Daoy (cell line): ENCODE data around the gene SRP9. TPM values are rescaled to one million over a fixed set of nuclear protein-coding genes. Genes with fewer than 3 reads are reported as not detected.
"Not testable (repeated sequence)": the region's sequence is repeated elsewhere in the genome, so short reads cannot be mapped to it uniquely, and the experiment has no call there.

Source experiments
- DNase-seq: peaks from one replicate; pipeline ENCODE4 v3.0.0-alpha.2; 2015; ENCODE audit warnings: low read depth
- total RNA-seq: library from RNA; depleted of rRNA; stranded (reverse); fragments of >200 nt; shearing (Covaris generic); gene quantifications from 2 replicates; pipeline ENCODE4 v1.2.3, GENCODE V29; 2014

The SRP9 gene
- total RNA-seq, 1 experiment from 2014 or later = 363 TPM

DNA sequence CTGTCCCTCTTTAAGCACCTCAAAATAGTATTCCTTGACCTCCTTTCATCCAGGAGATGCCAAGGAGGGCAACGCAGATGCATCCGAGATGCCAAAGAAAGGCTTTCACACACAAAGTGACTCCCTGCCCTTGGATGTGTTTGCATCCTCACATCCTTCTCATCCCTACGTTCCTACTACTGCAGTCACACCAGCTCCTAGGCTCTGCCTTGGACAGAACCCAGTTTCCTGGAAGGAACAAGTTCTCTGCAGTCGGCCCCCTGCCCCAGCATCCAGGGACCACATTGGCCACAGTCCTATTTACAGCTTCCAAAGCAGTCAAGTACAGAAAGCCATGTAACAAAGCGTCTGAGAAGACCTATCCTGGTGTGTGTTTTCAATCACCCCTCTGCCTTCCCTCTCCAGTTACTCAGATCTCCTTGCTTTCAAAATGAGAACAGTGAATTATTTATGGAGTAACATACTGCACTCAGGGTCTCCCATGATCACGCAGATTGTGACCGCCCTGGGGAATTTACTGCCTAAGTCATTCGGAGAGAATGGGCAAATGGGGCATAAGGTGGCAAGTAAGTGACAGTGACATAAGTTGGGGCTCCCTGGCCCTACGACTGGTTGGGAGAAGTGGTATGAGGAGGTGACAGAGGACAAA is 21.8 kb upstream of the SRP9 start:
- no peak for DNase-seq

DNA sequence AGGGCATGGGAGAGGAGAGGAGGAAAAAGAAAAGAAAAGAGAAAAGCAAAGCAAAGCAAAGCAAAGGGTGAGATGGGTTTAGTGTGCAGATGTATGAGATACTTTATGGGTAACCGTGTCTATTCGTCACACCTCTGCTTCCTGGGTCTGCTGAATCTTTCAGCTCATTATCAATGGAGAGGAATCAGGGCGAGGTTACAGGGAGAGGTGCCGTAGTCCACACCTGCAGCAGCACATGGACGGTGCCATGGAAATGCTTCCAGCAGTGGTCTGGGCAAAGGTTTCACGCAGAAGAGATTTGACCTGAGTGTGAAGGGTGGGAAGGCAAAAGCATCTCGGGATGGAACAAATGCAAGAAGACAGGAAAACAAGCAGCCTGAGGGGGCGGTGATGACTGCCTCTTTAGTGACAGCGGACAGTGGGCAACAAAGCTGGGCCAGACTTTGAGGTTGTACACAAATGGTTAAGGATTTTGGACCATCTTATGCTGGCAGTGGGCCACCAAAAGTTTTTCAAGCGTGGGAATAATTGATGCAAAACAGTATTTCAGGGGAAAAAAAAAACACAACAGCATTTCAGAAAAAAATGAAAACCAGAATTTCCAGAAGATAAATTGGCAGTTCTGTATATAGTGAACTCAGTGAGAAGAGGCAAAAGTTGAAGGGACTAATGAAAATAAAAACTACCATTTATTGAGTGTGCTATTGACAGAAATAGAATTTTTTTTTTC is 19.5 kb upstream of the SRP9 start:
- DNase-seq = no peak

DNA sequence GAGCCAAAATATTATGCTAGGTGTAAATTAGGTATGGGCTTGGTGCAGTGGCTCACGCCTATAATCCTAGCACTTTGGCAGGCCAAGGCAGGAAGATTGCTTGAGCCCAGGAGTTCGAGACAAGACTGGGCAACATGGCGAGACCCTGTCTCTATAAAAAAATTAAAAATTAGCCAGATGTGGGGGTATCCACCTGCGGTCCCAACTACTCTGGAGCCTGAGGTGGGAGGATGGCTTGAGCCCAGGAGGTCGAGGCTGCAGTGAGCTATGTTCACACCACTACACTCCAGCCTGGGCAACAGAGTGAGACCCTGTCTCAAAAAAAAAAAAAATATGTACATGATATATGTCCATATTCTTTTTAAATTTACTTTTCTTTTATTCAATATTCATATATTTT is 17.7 kb upstream of the SRP9 start:
- not testable (repeated sequence) for DNase-seq

GRCh38 chr1:225760531-225760930 is 17.1 kb upstream of the SRP9 start:
- DNase-seq = no peak

GRCh38 chr1:225761395-225761794 is 16.2 kb upstream of the SRP9 start:
- not testable (repeated sequence) for DNase-seq

DNA sequence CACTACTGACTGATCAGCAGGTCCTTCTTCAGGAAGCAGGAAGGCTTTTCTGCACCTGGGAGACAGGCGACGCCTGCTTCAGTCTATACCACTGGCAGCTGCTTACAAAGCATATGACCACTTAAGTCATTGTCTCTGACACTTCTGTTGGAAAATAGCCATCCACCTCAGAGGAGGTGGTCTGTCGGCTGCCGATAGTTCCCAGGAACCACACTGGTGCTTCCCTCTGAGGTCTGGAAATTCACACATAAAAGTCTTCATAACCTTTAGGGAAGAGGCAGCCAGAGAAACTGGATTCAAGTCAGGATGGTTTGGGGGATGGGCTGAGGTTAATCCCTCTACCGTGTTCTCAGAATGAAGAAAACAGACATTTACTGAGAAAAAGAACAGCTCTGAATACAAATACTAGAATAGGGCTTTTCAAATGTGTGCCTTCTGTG is 15.6 kb upstream of the SRP9 start:
- peak; percentile 80 for DNase-seq

- peak; percentile 89 for DNase-seq
These were observed 15.2 kb upstream of the SRP9 start for GRCh38 chr1:225762444-225762843.

DNA sequence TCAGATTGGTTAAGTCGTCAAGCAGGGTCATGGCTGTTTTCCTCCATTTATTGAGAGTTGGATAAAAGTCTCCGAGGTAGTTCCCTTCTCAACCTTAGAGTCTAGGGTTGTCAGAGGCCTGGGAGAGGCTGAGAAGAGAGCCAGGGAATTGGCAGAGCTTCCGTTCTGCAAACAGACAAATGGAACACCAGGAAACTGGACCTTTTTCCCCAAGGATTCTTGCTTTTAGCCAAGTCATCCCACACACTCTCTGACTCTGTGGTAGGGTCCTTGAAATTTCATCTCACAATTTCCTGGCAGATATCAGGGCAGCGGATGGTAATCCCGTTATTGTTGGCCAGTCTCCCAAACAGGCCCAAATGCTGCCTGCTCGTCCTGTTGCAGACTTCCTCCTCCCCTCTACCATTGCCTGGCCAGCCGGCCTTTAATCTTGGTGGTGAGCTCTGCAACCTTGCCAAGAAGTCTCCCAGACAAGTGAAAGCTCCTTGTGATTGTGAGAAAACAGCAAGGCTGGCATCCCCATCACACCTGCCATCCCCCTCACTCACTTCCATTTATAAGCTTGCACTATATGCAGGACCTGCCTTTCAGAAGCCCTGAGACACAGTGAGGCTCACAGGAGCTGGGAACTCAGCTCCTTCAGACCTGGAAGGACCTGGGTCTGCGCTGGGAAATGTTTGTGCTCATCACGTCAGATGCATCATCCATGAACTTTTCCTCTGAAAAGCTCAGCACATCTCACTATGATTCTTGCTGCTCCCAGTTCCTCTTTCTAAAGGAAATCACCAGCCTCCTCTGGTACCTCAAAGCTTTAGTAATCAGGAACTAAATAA is 13.7 kb upstream of the SRP9 start:
- peak; percentile 91 for DNase-seq

DNA sequence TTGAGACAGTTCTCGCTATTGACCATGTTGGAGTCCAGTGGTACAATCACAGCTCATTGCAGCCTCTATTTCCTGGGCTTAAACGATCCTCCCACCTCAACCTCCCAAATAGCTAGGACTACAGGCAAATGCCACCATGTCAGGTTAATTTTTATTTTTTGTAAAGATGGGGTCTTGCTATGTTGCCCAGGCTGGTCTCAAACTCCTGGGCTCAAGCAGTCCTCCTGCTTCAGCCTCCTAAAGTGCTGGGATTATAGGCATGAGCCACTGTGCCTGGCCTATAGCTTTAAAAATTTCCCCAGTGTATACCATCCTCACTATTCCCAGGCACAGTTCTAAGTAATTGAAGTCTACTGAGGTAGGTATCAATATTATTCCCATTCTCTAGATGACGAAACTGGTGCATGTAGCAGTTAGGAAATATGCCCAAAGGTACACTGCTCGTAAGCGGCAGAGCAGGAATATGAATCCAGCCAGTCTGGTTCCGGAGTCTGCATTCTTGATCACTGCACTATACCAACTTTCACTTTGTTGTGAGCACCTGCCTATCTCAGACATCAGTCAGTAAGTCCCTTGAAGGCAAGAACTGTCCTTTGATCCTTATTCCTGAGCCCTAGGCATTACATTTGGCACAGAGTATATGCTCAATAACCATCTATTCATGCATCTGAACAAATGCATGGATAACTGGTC is 11.5 kb upstream of the SRP9 start:
- no peak for DNase-seq

- peak; percentile 94 for DNase-seq
These were observed 10.5 kb upstream of the SRP9 start for GRCh38 chr1:225766967-225767633.

GRCh38 chr1:225767634-225768540 is 9.7 kb upstream of the SRP9 start:
- peak; percentile 84 for DNase-seq

DNA sequence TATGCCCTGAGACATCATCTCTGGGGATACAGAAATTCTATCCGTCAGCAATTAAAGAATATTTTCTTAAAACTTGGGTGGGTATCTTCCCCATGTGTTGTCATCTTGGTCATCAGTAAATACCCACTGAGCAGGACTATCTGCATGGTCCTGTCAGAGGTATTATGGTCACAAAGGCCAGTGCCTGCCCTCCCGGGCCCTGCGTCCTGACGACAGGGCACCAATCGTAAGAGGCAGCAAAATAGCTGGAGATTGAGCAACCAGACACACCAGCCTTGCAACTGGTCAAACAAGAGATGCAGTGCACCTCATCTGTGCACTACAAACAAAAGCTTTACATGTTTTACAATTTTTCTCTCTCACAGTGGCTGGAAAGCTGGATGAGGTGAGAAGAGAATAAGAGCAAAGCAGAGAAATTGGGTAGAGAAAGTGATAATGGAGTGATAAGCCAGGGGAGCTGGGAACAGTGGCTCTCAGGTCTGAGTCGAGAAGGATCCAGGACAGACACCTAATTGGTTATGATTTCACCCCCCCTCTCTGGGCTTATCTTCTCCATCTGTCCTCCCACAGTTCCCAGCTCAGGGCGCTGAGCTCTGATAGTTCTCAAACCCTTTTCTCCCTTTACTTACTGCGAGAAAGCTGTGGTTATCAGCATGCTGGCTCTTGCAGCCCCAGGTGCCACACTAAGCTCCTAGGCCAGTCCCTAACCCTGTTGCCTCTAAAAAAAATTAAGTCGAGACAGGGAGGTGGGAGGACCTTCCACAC is 8.8 kb upstream of the SRP9 start:
- DNase-seq = no peak

DNA sequence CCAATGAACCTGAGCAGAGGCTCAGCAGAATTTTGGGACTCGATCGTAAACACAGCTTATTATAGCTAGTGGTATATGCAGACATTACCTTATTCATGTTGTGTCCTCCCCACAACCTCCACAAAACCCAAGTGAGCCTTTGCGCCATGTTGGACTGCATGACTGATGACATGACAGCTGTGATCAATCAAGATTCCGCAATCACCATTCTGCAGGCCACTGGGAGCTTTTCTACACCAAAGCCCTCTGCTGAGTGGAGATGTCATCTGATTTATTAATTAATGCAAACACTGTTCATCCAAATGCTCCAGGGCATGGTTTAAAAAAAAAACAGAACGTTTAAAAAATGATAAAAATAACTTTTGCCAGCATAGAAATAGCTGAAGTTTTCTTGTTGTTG is 7.9 kb upstream of the SRP9 start:
- no peak for DNase-seq

DNA sequence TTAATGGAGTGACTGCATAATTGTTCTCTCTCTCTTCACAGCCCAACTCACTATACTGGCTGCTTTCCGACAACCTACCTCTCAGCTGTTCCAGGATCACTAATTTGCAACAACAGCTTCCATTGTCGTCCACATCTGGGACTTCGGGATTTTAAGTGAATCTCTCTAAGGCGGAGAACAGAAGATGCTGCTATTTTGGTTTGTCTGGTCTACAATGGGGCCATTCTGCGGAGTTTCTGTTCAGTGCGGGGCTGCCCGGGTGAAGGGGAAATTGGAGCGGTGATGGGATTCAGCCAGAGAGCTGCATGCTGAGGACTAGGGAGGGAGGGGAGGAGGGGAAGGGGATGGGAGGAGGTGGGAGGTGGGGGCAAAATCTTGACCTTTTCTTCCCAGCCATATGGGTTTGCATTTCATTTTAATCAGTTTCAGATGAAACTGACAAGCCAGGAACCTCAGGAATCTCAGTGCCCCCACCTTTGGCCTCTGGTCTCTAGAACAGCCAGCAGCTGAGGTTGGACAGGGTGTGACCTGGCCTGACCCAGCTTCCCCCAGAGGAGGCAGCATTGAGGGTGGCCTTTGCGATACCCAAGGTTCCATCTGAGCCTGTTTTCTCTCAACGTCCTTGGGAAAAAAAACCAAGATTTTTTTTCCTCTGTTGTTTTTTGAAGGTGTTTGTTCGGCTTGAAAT is 6.9 kb upstream of the SRP9 start:
- no peak for DNase-seq

GRCh38 chr1:225771661-225772322 is 5.8 kb upstream of the SRP9 start:
- DNase-seq = no peak

GRCh38 chr1:225772323-225772768 is 5.3 kb upstream of the SRP9 start:
- peak; percentile 94 for DNase-seq

GRCh38 chr1:225772848-225773247 is 4.8 kb upstream of the SRP9 start:
- DNase-seq = no peak
